Activated naive CD4-positive, alpha-beta T cell treated with anti-CD3 and anti-CD28 coated beads, Interleukin-2, amount 10 ng/mL, durations not matched to agents 7 days and 5 days (primary cell): ENCODE data around the gene ARRB2.

Experiments
- CTCF ChIA-PET: fragments of 350-600 bp; sonication (Branson Sonifier 250); formaldehyde crosslinking; loops from one replicate; lab custom pipeline; 2021; ENCODE audit warnings: antibody characterized with exemption; lab: Charles Lee
- DNase-seq: peaks from one replicate; pipeline ENCODE4 v3.0.0-alpha.2; 2020
- H3K27ac Mint-ChIP-seq: one replicate; pipeline ENCODE4 v1.8.0; 2021; ENCODE audit warnings: mild to moderate bottlenecking, moderate library complexity, mixed read lengths
- H3K27me3 Mint-ChIP-seq: one replicate; pipeline ENCODE4 v1.8.0; 2021; ENCODE audit warnings: mild to moderate bottlenecking, mixed read lengths
- H3K36me3 Mint-ChIP-seq: one replicate; pipeline ENCODE4 v1.8.0; 2021; ENCODE audit warnings: mixed read lengths
- H3K4me1 Mint-ChIP-seq: one replicate; pipeline ENCODE4 v1.8.0; 2021; ENCODE audit warnings: mixed read lengths
- H3K4me3 Mint-ChIP-seq: one replicate; pipeline ENCODE4 v1.8.0; 2021; ENCODE audit warnings: mild to moderate bottlenecking, moderate library complexity, mixed read lengths
- H3K9me3 Mint-ChIP-seq: one replicate; pipeline ENCODE4 v1.8.0; 2021; ENCODE audit warnings: mixed read lengths

ARRB2 gene

DNA sequence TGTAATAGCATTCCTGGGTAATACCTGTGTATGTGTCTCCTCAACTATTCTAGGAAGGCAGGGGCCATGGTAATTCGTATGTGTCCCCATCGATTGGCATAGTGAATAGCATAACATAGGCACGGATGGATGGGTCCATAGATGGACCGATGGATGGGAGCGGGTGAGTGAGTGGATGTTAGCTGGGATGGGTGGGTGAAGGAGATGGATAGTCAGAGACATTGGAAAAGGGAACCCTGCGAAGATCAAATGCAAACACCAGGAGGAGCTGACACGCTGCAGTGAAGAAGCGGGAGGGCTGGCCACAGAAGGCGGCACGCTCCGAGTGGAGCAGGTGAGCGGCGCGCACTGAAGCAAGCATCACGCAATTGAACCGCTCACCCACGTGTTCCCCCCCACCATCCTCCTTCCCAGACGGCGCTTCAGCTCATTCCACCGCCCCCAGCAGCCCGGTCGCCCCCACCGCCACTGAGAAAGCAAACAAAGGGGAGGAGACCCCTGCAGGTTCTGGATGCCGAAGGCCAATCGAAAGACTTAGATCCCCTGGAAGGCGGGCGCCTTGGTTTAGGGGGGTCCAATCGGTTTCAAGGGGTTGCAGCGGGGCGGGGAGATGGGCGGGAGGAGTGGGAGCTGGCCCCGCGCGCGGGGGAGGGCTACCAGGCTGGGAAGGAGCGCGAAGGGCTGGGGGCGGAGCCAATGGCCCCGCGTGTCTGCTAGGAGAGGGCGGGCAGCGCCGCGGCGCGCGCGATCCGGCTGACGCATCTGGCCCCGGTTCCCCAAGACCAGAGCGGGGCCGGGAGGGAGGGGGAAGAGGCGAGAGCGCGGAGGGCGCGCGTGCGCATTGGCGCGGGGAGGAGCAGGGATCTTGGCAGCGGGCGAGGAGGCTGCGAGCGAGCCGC is at the start of gene ARRB2:
Gene ARRB2 (plus strand): TSS at position 839 of the 899 bp plus-strand sequence. CDS start 90 bp downstream, outside the sequence.
- Mint-ChIP-seq H3K36me3 (peaks cover 28% of the 10 kb centered on the region), H3K9me3 (no peaks in the 10 kb centered on the region), H3K27ac (peak within 1 kb of the TSS; percentile 99), H3K4me1 (peaks cover 62% of the 10 kb centered on the region), H3K4me3 (peak within 1 kb of the TSS; percentile 98), H3K27me3 (no peaks in the 10 kb centered on the region)
- peak; percentile 99 for DNase-seq
- CTCF ChIA-PET = interaction anchor here (0.8 to 3.3 kb wide), 10 partner anchors 14 to 193 kb away, joined by 3 to 28 read pairs (median 5); partner anchors contain the start of genes C17orf107, CHRNE, GLTPD2 and MED11

DNA sequence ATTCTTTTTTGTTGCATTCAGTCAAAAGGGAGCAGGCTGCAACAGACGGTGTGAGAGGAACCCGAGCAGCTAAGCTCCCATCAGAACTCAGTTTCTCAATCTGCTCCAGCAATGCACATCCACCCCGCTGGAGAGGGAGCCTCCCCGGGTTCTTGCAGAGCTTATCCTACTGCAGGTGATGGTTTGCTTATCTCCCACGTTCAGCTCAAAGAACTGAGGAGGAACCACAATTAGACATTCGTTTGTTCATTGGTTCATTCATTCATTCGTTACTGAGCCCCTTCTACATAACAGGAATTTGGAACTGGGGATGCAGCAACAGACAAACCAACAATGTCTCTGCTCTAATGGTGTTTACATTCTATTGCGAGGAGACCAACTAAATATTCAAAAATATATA is 46.7 kb upstream of the ARRB2 start:
- no peak for DNase-seq
- Mint-ChIP-seq H3K4me1 (peaks cover 4% of the 10 kb centered on the region), H3K27me3 (peaks cover 36% of the 10 kb centered on the region), H3K27ac (no peak overlapping the region), H3K9me3 (no peaks in the 10 kb centered on the region), H3K4me3 (no peak overlapping the region), H3K36me3 (no peaks in the 10 kb centered on the region)
- CTCF ChIA-PET = no interaction called here

DNA sequence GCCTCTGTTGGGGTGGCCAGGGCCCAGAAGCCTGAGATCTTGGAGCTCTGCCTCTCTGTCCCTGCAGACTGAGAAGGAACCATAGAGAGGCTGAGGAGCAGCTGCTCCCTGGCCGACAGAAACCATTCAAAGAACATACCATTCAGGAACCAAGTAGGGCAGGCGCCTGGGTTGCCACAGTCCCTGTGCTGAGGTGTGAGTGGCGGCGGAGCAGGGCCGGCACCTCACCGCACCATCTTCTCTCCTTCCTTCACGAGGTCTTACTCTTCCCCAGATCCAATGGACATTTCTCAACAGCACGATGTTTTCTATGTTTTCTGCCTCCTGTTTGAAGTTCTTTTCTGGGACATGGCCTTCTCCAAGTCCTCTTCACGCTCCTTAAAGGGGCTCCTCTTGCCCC is 46.2 kb upstream of the ARRB2 start:
- Mint-ChIP-seq H3K4me3 (no peak overlapping the region), H3K27ac (no peak overlapping the region)

DNA sequence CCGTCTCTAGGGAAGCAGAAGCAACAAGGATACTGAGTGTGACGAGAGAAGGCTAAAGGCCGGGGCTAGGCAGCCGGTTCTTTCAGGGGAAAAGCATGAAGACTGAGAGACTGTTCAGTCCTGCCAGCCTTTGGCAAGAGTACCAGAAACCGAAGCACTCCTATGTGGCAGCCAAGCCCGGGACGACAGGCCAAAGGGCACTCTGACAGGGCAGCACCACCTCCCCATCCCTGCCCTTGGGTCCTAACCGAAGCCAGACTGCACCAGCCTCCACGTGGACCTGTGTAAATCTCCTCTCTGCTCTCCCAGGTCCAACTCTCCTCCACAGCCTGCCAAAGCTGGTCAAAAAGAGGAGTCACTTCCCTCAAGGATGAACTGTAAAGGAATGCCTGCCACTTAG is 45.4 kb upstream of the ARRB2 start:
- Mint-ChIP-seq H3K27me3 (peaks cover 36% of the 10 kb centered on the region), H3K4me1 (peaks cover 4% of the 10 kb centered on the region), H3K4me3 (no peak overlapping the region), H3K36me3 (peaks cover 3% of the 10 kb centered on the region), H3K27ac (no peak overlapping the region), H3K9me3 (no peaks in the 10 kb centered on the region)
- no peak for DNase-seq
- CTCF ChIA-PET = no interaction called here

More for the DNA sequence above, 46.2 kb upstream of the ARRB2 start:
- DNase-seq = no peak
- H3K36me3 Mint-ChIP-seq = no peaks in the 10 kb centered on the region
- CTCF ChIA-PET = no interaction called here
- no peaks in the 10 kb centered on the region for H3K9me3 Mint-ChIP-seq
- peaks cover 36% of the 10 kb centered on the region for H3K27me3 Mint-ChIP-seq
- peaks cover 4% of the 10 kb centered on the region for H3K4me1 Mint-ChIP-seq

DNA sequence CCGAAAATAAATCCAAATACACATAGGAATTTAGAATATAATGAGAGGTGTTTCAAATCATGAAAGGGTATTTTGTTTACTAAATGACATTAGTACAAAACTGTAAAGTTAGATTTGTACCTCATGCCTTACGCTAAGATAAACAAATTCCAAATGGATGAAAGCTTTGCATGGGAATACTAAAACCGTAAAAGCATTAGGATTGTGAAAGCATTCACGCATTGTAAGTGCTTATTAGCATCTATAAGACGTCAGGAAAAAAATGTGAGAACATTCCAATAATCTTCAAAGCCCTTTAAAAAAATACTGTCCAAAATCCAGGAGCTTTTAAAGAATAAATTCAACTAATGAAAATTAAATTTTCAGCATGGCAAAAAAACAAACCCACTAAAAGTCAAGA is 44.1 kb upstream of the ARRB2 start:
- CTCF ChIA-PET = interaction anchor here (1.2 kb wide), 1 partner anchor 30 kb away, joined by 3 read pairs; no protein-coding TSS in a partner anchor
- no peak for DNase-seq
- Mint-ChIP-seq H3K27ac (no peak overlapping the region), H3K4me1 (peaks cover 4% of the 10 kb centered on the region), H3K9me3 (no peaks in the 10 kb centered on the region), H3K36me3 (peaks cover 11% of the 10 kb centered on the region), H3K27me3 (peaks cover 26% of the 10 kb centered on the region), H3K4me3 (no peak overlapping the region)

DNA sequence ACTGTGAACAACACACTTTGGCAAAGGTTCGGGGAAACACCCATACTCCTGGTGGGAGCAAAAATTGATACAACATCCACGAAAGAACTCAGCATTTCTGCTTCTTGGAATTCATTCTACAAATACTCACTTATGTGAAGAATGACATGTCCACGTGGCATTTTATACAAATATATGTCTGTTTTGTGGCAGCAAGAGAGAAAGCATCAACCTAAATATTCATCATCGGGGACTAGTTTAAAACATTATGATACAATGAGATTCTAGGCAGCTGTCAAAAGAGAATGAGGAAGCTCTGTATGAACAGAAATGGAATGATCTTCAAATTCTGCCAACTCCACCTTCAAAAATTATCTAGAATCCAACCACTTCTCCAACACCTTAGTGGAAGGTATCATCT is 43.3 kb upstream of the ARRB2 start:
- Mint-ChIP-seq H3K27me3 (peaks cover 26% of the 10 kb centered on the region), H3K9me3 (no peaks in the 10 kb centered on the region), H3K36me3 (peaks cover 14% of the 10 kb centered on the region), H3K4me1 (peaks cover 4% of the 10 kb centered on the region), H3K4me3 (no peak overlapping the region), H3K27ac (no peak overlapping the region)
- CTCF ChIA-PET = interaction anchor here (1.2 kb wide), 1 partner anchor 30 kb away, joined by 3 read pairs; no protein-coding TSS in a partner anchor
- DNase-seq = no peak

DNA sequence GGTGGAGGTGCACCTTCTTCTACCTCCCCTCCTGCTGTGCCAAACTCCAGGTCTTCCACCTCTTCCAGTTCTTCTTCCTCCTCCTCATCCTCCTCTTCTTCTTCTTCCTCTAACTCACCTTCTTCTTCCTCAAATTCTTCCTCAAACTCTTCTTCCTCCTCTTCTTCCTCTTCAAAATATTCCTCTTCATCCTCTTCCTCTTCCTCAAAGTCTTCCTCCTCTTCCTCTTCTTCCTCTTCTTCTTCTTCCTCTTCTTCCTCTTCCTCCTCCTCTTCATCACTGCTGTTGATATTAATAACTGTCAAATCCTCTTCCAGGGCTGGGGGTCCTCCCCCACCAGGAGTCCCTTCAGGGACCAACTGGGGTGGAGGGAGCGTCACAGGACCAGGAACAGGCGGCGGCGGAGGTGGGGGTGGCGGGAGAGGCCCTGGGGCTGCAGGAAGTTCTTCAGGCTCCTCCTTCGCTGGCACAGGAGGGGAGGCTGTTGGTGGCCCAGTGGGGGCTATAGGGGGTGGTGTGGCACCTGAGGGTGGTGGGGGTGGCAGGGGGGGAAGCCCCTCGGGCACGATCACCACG is 38.3 kb upstream of the ARRB2 start:
- Mint-ChIP-seq H3K27ac (no peak overlapping the region), H3K4me1 (no peaks in the 10 kb centered on the region), H3K4me3 (no peak overlapping the region), H3K36me3 (peaks cover 41% of the 10 kb centered on the region), H3K9me3 (no peaks in the 10 kb centered on the region), H3K27me3 (peaks cover 7% of the 10 kb centered on the region)
- CTCF ChIA-PET = no interaction called here
- no peak for DNase-seq

DNA sequence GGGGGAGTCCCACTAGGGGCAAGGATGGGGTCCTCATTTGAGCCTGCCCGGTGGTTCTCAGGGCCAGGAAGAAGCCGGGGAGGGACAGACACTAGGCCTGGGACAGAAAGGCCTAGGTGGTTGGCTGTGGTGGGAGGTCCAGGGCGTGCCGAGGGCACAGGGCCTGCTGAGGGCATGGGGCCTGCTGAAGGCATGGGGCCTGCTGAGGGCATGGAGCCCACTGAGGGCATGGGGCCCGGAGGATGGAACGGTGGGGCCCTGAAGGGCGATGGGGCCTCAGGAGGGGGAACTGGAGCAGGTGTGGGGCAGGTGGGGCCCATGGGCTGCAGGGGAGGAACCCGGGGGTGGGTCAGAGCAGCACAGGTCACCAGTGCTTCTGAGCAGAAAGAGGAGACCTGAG is 37.7 kb upstream of the ARRB2 start:
- no peak overlapping the region for H3K4me3 Mint-ChIP-seq
- DNase-seq = no peak
- H3K36me3 Mint-ChIP-seq = peaks cover 44% of the 10 kb centered on the region
- CTCF ChIA-PET = no interaction called here
- H3K27ac Mint-ChIP-seq = no peak overlapping the region
- no peaks in the 10 kb centered on the region for H3K4me1 Mint-ChIP-seq
- peaks cover 3% of the 10 kb centered on the region for H3K27me3 Mint-ChIP-seq
- H3K9me3 Mint-ChIP-seq = no peaks in the 10 kb centered on the region

DNA sequence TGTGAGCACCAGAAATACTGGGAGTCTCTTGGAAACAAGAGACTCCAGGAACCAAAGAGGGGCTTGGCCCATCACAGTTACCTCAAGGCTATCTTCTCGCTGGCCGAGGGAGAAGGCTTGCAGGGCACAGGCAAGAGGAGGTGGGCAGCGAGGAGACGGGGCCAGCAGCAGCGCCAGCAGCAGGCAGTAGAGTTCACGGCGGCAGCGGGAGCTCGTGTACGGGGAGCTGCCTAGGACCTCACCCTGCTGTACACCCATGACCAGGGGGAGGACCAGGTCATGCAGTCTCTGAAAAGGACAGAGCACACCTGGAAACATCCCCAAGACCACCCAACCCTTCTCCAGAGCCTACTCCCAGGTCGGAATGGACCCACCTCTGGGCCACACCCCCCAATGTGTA is 37.3 kb upstream of the ARRB2 start:
- no peaks in the 10 kb centered on the region for H3K27me3 Mint-ChIP-seq
- H3K36me3 Mint-ChIP-seq = peaks cover 44% of the 10 kb centered on the region
- H3K27ac Mint-ChIP-seq = no peak overlapping the region
- DNase-seq = no peak
- no peaks in the 10 kb centered on the region for H3K9me3 Mint-ChIP-seq
- no peak overlapping the region for H3K4me3 Mint-ChIP-seq
- H3K4me1 Mint-ChIP-seq = no peaks in the 10 kb centered on the region
- CTCF ChIA-PET = no interaction called here

DNA sequence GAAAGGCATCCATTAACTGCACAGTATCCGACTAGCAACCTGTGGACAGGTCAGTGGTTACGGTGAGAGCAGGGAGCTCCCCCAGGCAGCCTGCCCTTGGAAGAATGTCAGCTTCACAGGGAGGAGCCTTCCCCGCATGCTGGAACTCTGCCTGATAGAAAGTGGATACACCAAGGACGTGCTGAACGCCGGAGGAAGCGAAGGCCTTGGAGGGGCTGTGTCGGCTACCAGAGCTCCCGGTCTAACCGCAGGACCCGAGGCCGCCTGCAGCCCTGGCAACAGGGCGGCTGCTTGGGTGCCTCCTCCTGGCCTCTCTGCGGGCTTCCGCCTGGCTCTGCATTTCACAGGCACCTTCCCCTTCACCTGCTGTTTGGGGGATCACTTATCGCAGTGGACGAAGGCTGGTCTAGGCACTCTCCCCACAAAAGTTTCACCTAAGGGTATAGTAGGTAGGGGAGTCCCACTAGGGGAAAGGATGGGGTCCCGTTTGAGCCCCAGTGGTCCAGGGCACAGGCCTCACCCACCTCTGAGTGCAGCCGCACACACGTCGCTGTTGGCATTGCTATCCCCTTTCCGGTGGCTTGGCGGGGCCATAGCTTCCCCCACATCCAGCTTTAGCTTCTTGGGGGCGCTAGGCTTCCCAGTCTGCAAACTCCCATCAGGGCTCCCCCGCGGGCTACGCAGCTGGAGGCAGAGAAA is 36.3 kb upstream of the ARRB2 start:
- H3K27ac Mint-ChIP-seq = no peak overlapping the region
- CTCF ChIA-PET = no interaction called here
- no peak for DNase-seq
- no peaks in the 10 kb centered on the region for H3K27me3 Mint-ChIP-seq
- peaks cover 44% of the 10 kb centered on the region for H3K36me3 Mint-ChIP-seq
- H3K4me1 Mint-ChIP-seq = no peaks in the 10 kb centered on the region
- no peaks in the 10 kb centered on the region for H3K9me3 Mint-ChIP-seq
- no peak overlapping the region for H3K4me3 Mint-ChIP-seq

DNA sequence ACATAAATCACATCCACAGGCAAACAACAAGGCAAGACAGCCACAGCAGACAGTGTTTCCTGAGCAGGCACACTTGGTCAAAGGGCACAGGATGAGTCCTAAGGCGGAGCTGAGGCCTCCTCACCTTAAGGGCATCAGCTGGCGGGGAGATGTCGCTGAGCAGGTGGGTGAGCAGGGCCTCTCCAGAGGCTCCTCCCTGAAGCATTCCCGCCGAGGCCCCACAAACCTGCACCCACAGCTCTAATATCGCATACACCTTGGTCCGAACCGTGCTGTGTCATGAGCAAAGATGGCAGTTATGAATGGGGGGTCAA is 35.8 kb upstream of the ARRB2 start:
- no peak for DNase-seq
- Mint-ChIP-seq H3K4me3 (no peak overlapping the region), H3K27me3 (no peaks in the 10 kb centered on the region), H3K9me3 (no peaks in the 10 kb centered on the region), H3K27ac (no peak overlapping the region), H3K4me1 (no peaks in the 10 kb centered on the region), H3K36me3 (peaks cover 44% of the 10 kb centered on the region)
- CTCF ChIA-PET = no interaction called here

DNA sequence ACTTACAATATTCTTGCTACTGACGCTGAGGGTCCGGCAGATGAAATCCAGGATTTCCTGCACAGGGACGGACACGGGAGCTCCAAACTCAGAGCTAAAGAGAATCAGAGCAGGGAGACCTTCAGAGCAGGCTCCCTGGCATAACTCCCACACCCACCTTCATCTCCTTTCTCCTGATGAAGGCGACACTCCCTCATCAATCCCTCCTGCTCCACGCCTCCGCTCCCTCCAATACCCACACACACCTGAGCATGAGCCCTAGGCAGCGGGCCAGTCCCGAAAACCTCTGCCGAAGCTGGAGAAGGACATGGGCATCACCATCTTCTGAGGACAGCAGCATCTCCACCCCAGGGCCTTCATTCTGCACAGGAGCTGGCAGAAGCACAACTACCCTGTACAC is 34.6 kb upstream of the ARRB2 start:
- Mint-ChIP-seq H3K9me3 (no peaks in the 10 kb centered on the region), H3K36me3 (peaks cover 41% of the 10 kb centered on the region), H3K4me3 (no peak overlapping the region), H3K4me1 (no peaks in the 10 kb centered on the region), H3K27ac (no peak overlapping the region), H3K27me3 (no peaks in the 10 kb centered on the region)
- CTCF ChIA-PET = no interaction called here
- DNase-seq = no peak

DNA sequence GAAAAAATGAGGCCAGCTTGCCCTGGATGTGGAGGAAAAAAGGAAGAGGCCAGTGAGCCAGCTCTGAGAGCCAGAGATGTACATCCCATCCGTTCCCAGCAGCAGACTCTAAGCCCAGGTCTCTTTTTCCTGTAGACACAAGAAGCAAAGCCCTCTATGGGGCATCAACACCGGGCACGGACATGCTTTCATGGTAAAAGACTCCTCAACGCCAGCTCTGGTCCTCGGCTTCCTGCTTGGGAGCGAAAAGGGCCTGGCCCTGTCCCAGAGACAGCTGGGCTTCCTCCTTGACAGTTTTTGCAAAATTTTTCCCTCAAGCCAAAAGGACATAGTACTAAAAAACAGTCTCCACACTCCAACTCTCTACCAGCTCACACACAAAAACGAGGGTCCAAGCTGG is 33.6 kb upstream of the ARRB2 start:
- Mint-ChIP-seq H3K36me3 (peaks cover 38% of the 10 kb centered on the region), H3K4me3 (no peak overlapping the region)
- CTCF ChIA-PET = no interaction called here

DNA sequence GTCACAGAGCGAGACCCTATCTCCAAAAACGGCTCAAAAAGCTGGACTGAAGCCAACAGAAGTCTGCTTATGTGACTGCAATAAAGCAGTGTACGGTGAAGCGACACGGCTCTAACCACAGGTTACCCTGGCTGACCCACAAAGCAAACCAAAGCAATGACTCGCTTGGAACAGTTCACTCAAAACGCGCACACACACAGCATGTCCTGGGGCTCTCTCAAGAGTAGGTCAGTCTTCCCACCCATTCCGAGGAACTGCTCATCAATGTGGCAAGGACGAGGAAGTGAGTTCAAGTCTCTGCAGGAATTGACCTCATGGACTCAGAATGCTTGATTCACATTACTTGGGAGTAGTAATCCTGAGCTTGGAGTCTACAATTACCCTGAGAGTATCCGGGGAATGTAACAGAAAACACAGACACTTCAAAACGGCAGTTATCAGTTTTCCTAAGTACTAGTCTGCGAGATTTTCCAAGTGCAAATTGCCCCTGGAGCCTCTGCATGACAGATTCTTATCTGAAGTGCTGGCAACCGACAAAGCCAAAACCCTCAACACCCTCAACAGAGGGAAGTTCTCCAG is 31.9 kb upstream of the ARRB2 start:
- Mint-ChIP-seq H3K27ac (no peak overlapping the region), H3K9me3 (no peaks in the 10 kb centered on the region), H3K4me1 (no peaks in the 10 kb centered on the region), H3K36me3 (peaks cover 41% of the 10 kb centered on the region), H3K4me3 (no peak overlapping the region), H3K27me3 (no peaks in the 10 kb centered on the region)
- CTCF ChIA-PET = no interaction called here
- no peak for DNase-seq

More for the DNA sequence above, 33.6 kb upstream of the ARRB2 start:
- Mint-ChIP-seq H3K9me3 (no peaks in the 10 kb centered on the region), H3K4me1 (no peaks in the 10 kb centered on the region), H3K27ac (no peak overlapping the region), H3K27me3 (no peaks in the 10 kb centered on the region)
- no peak for DNase-seq
